GM12891 (cell line): ENCODE results near the gene NR2C2.

ENCODE experiments used
- PAX5 ChIP-seq: IDR thresholded peaks from 2 replicates; pipeline ENCODE4 v1.6.1; 2011; ENCODE audit warnings: low read length, moderate library complexity, mild to moderate bottlenecking; ENCODE audit not compliant: insufficient read depth, severe bottlenecking
- POLR2A ChIP-seq: IDR thresholded peaks from 2 replicates; pipeline ENCODE4 v1.6.1; 2011; ENCODE audit warnings: low read depth, low read length, control low read depth
- POLR2AphosphoS5 ChIP-seq: IDR thresholded peaks from 2 replicates; pipeline ENCODE4 v1.6.1; 2011; ENCODE audit warnings: low read depth, low read length, control low read depth
- POU2F2 ChIP-seq: IDR thresholded peaks from 2 replicates; pipeline ENCODE4 v1.6.1; 2011; ENCODE audit warnings: low read depth, mild to moderate bottlenecking, control low read depth, low read length, moderate library complexity
- SPI1 ChIP-seq: IDR thresholded peaks from 2 replicates; pipeline ENCODE4 v1.6.1; 2011; ENCODE audit warnings: low read depth, low read length, control low read depth
- TAF1 ChIP-seq: IDR thresholded peaks from 2 replicates; pipeline ENCODE4 v1.6.1; 2011; ENCODE audit warnings: low read depth, low read length, control low read depth

DNA sequence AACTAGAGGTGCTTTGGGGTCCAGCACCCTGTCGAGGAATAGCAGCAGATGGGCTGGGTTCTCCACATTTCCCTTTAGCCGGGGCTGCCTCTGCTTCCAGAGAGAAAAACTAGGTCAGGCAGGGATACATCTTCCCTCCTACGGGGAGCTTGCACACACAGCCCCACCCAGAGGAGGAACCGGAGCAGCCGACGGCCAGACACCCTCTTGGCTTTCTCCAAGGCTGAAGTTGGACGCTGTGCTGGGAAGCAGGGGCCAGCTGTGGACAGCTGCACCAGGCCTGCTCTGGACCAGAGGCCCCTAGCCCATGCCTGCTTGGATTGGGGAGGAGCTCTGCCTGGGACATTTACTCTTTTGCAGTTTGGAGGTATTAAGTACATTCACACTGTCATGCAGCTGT, 44.7 kb upstream of the NR2C2 start:
- no peak for TF ChIP-seq POLR2AphosphoS5
- TF ChIP-seq POLR2A, result no peak
- TF ChIP-seq PAX5, result no peak
- TF ChIP-seq POU2F2, result no peak
- TF ChIP-seq TAF1, result no peak
- TF ChIP-seq SPI1, result no peak
